Dermis microvascular lymphatic vessel endothelial cell (primary cell): ENCODE measurements around the gene OGFOD3. TPM values are rescaled to one million over a fixed set of nuclear protein-coding genes. Genes with fewer than 3 reads are reported as not detected.
"Not testable (repeated sequence)": the region's sequence is repeated elsewhere in the genome, so short reads cannot be mapped to it uniquely, and the experiment has no call there.

Experiments
- DNase-seq, 2 donors: peaks; one replicate each; pipeline versions ENCODE4 v3.0.0 to v3.0.0-alpha.2; 2010; ENCODE audit warnings: low read depth in 2 of 2
- total RNA-seq: library from RNA; depleted of rRNA; stranded (reverse); fragments of >200 nt; gene quantifications from 2 replicates; pipeline ENCODE4 v1.2.1, GENCODE V29; 2014

Gene OGFOD3
- total RNA-seq, 1 donor from 2014 or later = 24.1 TPM

DNA sequence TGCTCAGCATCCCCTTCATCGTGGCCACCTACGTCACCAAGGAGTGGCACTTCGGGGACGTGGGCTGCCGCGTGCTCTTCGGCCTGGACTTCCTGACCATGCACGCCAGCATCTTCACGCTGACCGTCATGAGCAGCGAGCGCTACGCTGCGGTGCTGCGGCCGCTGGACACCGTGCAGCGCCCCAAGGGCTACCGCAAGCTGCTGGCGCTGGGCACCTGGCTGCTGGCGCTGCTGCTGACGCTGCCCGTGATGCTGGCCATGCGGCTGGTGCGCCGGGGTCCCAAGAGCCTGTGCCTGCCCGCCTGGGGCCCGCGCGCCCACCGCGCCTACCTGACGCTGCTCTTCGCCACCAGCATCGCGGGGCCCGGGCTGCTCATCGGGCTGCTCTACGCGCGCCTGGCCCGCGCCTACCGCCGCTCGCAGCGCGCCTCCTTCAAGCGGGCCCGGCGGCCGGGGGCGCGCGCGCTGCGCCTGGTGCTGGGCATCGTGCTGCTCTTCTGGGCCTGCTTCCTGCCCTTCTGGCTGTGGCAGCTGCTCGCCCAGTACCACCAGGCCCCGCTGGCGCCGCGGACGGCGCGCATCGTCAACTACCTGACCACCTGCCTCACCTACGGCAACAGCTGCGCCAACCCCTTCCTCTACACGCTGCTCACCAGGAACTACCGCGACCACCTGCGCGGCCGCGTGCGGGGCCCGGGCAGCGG lies 43.6 kb downstream of the OGFOD3 start:
- no peak for DNase-seq

DNA sequence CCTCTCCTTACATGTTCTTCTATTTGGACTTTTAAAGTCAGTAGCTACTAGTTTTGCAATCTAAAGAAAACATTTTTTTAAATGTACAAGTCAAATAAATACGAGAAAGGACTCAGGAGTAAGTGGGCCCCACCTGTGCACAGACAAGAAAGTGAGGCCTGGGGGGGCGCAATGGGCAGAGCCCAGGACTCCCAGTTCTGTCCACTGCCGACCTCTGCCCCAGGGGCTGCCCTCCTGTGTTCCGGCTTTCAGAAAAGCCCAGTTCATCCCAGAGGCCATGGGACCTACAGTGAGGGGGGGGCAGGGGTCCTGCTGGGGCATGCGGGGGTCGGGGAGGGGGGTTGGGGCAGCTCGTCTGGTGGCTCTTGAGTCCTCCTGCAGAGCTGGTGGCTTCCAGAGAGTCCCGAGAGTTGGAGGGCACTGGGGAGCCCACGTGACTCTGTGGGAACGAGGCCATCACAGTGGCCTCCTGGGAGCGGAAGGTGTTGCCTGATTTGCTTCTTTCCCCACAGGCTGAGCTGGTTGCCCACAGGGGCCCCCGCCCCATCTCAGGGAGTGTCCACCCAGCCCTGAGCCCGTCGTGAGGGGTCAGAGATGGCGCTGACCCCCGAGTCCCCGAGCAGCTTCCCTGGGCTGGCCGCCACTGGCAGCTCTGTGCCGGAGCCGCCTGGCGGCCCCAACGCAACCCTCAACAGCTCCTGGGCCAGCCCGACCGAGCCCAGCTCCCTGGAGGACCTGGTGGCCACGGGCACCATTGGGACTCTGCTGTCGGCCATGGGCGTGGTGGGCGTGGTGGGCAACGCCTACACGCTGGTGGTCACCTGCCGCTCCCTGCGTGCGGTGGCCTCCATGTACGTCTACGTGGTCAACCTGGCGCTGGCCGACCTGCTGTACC lies 44.4 kb downstream of the OGFOD3 start:
- no peak for DNase-seq

DNA sequence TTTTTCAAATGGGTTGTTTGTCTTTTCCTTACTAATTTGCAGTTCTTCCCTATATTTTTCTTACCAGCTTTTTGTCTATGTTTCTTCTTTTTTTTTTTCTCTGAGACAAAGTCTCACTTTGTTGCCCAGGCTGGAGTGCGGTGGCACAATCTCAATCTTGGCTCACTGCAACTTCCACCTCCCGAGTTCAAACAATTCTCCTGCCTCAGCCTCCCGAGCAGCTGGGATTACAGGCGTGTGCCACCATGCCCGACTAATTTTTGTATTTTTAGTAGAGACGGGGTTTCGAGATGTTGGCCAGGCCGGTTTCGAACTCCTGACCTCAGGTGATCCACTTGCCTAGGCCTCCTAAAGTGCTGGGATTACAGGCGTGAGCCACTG lies 45.3 kb downstream of the OGFOD3 start:
- DNase-seq = not testable (repeated sequence)

DNA sequence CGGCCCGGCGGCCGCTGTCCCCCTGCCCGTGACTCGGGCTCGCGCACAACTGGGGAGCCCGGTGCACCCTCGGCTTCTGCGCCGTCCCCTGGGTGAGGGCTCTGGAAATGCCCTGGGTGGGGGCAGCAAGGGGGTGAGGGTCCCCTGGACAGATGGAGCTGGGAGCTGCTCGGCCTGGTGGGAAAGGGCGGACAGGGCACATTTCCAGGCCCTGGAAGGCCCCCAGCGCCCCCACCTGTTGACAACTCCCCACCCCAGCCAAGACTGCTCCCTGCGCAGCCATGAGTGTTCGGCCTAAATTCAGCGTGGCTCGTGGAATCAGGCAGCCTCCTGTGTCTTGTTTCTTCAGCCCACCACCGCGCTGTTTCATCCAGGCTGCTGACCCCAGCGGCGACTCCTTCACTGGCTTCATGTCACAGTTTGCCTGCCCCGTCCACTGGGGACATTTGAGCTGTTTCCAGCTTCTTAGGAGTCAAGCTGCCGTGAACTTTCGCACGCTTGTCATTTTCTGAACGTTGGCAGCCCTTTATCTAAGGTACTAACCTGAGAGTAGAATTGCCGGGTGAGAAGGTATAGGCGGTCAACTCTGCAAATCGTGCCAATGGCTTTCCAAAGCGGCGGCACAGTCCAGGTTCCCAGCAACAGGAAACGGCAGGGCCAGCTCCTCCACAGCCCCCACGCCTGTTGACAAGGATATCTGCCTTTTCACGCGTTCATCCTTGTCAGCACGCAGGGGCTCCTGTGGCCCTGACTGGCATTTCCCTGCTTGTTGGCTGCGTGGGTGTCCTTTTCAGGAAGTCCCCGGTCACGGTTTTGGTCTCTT lies 45.9 kb downstream of the OGFOD3 start:
- DNase-seq = no peak

DNA sequence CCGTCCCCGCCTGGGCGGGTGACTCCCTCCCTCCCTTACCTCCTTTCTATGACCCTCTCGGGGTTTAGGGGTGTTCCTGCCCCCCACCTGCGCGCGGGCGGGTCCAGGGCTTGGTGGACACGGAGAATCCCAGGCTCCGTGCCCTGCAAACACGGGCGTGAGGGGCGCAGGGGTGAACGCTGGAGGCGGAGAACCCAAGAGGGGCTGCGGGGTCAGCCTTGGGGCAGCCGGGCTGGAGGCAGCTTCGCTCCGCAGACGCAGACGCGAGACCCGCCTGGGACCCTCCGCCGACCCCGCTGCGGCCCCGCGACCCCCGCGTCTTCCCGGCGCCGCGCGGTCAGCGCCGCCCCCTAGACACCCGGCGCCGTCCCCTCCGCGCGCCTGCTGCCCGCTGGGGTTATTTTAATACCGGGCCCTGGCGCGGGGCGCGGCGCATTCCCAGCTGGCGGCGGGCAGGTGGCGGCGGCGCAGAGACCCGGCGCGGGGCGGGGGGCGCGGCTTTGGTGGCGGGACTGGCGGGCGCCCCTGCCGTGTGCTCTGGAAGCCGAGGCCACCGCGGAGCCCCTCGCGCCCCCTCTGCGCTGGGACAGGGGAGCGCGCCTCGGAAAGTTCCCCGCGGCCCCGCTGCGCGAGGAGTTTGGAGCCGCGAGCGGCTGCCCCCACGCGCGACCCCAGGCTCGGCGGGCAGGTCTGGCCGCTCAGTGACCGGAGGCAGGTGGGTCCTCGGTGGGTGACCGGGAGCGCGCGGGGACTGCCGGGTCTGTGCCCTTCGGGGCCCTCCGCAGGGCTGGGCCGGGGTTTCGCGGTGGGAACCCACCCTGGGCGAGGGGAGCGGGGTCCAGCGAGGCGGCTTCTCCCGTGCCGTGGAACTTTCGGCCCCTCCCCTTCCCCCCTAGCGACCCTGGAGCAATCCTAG lies 46.8 kb downstream of the OGFOD3 start, which contains the start of gene UTS2R:
UTS2R (plus strand) TSS at position 433 of the 916 bp plus-strand sequence. CDS start 2,560 bp downstream, outside the sequence.
- DNase-seq = no peak

DNA sequence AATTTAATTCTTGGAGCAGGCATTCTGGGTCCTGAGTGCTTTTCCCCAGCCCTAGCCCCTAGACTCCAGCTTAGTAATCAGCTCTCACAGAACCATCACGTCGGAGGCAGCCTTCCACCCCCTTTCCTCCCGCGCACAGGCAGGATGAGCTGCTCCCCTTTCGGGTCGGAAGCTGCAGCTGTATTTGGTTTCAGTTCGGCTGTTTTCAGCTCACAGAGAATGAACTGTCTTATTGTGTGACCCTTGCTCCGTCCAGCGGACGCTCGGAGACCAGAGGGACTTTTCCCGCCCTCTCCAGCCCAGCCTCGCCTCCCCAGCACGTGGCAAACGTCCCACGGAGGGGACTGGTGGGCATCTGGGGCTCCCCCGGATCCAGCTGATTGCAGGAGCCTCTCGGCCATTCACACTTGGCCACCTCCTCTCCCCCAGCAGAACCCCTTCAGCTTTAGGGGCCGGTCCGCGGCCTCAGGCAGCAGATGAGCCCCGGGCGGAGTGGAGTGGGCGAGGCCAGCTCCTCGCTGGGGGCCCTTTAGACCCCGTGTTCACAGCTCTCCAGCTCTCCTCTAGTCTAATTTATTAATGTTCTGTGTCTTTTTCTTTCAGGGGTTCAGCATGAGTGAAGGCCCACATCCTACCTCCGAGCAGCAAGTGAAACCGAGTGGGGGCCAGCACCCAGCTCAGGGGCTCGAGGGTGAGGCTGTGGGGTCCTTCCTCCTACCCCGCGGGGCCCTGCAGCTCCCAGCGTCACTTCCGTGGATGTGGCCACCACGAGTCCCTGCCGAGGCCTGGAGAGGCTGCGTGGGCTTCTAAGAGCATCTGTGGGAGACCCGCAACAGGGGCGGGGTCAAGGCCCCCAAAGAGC lies 47.7 kb downstream of the OGFOD3 start:
- DNase-seq = no peak

DNA sequence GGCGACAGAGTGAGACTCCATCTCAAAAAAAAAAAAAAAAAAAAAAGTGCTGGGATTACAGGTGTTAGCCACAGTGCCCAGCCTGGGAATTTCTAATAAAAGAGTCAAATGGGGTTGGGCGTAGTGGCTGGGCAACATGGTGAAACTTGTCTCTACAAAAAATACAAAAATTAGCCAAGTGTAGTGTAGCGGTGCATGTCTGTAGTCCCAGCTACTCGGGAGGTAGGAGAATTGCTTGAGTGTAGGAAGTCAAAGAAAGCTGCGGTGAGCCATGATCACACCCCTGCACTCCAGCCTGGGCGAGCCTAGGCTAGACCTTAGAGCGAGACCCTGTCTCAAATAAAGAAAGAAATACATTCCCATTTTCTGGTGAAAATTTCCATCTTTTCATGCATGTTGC lies 49.2 kb downstream of the OGFOD3 start:
- DNase-seq = no peak

DNA sequence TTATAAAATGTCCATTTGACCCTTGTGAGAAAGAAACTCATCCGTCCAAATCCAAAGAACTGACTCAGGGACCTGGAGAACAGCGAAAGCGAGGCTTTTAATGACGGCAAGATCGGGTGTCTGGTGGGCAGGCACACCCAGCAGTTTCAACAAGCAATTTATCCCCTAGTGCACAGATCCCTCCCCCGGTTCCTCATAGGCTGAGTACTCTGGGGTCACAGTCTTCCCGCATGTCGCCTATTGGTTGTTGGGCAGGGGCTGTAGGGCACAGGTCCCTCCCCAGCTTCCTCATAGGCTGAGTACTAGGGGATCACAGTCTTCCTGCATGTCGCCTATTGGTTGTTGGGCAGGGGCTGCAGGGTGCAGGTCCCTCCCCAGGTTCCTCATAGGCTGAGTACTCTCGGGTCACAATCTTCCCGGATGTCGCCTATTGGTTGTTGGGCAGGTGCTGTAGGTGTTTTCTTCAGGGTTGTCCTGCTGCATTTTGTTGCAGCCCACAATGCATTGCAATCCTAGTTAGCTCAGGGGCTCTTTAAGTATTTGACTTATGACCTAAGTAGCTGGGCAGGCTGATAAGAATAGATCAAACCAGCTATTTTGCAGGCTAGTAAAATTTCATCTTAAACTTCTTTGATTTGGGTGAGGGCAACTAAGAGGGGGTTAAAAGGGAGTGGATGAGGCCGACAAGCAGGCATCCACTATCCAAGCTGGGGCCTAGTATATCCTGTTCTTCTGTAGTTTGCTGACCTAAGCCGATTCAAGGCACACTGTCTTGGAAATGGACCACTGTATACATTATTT lies 50.5 kb downstream of the OGFOD3 start:
- peak in 1 of 2 donors; percentile 7 for DNase-seq

DNA sequence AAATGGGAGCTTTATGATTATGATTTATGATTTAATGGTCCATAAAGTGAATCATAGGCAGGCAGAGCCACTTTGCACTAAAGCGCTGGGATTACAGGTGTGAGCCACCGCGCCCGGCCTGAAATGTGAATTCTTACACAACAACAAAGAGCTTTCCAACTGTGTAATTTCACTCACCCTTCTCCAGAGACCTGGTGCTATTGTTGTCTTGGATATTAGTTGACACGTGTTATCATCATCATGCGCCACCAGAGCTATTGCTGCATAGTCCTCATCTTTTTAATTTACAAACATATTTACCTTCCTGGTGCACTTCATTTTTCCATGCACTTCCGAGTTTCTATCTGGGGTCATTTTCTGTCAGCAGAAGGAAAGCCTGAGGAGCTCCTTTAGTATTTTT lies 51.6 kb downstream of the OGFOD3 start:
- no peak for DNase-seq

DNA sequence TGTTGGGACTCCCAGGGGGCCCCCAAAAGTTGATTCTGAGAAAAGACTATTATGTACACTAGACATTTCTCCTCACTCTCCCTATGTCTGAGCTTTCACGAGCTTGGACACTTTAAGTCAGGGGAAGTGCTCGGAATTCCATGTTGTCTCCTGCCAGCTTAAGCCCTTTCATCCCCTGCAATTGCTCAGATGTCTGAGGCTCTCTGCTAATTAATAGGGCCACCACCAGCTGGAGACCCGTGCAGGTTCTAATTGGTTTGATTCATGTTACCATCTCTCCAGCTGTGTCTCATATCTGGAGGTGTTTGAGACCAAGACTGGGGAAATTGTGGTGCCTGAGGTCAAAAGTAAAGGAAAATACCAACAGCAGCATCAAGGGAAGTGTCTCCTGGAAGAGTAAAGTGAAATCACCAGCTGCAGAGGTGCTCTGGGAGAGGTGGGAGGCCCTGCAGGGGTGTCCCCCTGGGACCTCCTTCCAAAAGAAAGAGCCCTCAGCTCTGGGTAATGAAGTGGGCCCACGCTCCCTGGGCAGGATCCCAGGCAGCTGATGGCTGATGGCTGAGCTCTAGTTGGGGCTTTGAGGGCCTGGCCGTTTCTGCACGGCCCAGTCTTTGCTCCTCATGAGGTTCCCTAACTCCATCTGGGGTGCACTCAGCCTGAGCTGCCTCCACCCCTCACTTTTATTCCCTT lies 52.6 kb downstream of the OGFOD3 start:
- no peak for DNase-seq

DNA sequence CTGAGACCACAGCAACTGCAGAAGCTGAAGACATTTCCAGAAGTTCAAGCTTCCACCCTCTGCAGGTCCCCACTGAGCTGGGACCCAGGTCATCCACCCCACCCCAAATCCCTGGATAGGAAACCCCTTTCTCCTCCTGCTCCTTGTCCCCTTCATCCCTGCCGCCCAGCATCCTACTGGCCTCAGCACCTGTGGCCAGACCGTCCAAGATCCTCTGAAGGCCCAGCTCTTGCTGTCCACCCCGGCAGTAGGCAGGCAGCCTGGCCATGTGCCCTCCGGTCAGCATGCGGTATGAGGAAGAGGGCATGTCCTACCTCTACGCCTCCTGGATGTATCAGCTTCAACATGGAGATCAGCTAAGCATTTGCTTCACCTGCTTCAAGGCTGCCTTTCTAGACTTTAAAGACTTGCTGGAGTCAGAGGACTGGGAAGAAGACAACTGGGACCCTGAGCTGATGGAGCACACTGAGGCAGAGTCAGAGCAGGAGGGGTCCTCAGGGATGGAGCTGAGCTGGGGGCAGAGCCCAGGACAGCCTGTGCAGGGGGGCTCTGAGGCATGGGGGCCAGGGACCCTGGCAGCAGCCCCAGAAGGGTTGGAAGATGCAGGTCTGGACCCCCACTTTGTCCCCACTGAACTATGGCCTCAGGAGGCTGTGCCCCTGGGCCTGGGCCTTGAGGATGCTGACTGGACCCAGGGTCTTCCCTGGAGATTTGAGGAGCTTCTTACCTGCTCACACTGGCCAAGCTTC lies 56.3 kb downstream of the OGFOD3 start:
- no peak for DNase-seq

DNA sequence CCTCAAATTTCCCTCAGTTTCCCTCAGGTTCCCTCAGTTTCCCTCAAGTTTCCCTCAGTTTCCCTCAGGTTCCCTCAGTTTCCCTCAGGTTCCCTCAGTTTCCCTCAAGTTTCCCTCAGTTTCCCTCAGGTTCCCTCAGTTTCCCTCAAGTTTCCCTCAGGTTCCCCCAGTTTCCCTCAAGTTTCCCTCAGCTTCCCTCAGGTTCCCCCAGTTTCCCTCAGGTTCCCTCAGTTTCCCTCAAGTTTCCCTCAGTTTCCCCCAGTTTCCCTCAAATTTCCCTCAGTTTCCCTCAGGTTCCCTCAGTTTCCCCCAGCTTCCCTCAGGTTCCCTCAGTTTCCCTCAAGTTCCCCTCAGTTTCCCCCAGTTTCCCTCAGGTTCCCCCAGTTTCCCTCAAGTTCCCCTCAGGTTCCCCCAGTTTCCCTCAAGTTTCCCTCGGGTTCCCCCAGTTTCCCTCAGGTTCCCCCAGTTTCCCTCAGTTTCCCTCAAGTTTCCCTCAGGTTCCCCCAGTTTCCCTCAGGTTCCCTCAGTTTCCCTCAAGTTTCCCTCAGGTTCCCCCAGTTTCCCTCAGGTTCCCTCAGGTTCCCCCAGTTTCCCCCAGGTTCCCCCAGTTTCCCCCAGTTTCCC lies 58.8 kb downstream of the OGFOD3 start:
- DNase-seq = not testable (repeated sequence)

DNA sequence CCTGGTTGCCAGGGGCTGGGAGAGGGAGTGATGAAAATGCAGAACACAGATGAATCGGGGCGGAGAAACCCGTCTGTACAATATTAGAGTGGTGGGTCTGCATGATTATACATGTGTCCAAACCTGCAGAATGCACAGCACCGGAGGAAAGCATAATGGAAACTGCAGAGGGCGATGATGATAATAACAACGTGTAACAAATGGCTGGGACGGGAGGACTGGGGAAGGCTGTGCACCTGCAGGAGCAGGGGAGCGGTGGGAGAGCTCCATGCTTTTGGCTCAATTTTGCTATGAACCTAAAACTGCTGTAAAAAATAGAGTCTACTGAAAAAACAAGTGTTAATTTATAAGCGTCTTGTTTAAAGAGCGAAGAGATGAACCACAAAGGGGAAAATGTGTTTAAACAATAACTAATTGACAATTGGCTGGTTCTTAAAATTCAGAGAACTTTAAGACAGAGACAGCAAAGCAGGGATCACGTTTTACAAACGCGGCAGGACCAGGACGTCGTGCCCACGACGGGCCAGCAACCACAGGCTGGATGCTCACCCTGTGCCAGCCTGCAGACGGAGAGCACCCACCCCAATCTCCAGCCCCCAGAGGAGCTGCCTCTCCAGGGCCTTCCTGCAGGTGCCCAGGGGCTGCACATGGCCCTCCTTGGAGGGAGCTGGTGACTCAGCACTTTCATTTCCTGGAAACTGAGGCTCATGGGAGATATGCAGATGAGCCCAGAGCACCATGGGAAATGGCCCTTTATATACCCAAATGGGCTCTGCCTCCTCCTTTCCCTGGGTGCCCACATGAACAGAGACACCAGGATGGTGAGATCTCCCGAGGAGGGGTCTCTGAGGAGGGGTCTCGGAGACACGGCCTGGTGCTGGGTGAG lies 59.7 kb downstream of the OGFOD3 start, which contains the start of gene TEX19:
TEX19 (plus strand) TSS at position 783 of the 886 bp plus-strand sequence. CDS start 2,904 bp downstream, outside the sequence.
- no peak for DNase-seq

DNA sequence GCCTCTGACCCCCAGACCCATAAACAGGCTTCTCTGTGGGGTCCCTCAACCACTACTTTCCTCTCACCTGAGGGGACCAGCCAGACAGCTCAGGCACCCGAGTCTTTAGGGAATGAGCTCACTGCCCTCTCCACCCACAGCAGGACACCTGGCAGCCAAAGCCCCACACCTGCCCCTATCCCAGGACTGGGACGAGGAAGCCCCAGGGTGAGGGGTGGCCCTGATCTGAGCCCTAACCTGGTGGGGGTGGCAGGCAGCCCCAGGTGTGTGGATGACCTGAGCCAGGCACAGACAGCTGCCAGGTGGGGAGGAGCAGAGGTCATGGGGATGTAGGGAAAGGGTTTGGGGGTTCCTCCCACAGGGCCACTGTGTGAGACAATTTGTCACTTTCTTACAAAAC lies 61.0 kb downstream of the OGFOD3 start:
- DNase-seq = no peak

DNA sequence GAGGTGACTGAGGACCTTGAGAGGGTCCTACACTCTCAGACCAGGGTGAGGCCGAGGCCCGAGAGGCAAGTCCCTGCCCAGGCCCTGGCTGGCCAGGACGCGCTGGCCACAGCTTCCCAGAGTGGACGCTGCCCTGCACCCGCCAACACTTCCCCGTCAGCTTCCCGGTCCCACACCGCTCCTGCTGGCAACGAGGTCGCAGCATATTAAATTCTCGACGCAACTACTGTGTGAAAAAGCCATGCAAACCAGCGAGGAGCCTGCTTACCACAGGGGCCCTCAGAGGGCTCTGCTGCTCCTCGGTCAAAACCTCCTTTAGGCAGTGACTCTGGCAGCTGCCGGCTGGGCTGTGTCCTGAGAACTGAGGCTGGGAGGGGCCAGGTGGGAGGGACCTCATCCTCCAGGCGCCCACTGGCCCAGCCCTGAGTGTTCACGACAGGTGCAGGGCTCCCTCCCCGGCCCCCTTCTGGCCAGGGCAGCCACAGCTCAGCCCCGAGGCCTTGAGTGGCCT lies 61.5 kb downstream of the OGFOD3 start:
- DNase-seq = no peak
